Erythroblast (primary cell): ENCODE data around the gene TAGLN2.
A peak's percentile ranks its signal among the peaks of the same experiment; 100 is the strongest.

Source experiments
- DNase-seq, 2 experiments: peaks; one replicate each; lab custom pipeline; 2025; lab: John Stamatoyannopoulos, UW
- GATA1 ChIP-seq: IDR thresholded peaks from 2 replicates; pipeline ENCODE4 v1.6.1; 2011; ENCODE audit warnings: low read depth, mild to moderate bottlenecking, control low read depth, low read length, moderate library complexity
- POLR2A ChIP-seq: IDR thresholded peaks from 2 replicates; pipeline ENCODE4 v1.6.1; 2011; ENCODE audit warnings: mild to moderate bottlenecking, low read length

The TAGLN2 gene

DNA sequence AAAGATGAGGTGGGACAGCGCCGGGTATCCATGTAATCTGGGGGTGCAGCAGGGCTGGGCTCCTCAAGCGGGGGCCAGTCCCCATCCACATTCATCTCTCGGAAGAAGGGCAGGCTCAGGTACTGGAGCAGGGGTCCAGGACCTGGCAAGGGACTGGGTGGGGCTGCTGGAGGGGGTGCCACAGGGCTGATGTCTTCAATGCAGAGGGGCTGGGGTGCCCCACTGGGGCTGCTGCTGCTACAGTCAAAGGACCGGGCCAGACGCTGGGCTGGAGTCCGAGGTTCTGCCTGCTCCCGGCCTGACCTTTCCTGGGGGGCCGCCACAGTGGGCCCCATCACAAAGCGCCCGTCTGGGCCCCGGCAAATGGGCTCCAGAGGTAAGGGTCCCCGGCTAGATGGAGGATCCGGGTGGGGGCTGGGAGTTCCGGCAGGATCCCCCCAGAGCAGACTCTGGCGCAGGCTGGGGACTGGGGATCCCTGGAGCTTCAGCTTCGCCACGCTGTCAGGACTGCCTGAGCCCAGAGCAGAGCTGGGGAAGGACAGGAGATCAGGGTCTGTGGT, 3.3 kb upstream of the TAGLN2 start:
- TF ChIP-seq GATA1: no peak
- no peak for TF ChIP-seq POLR2A
- DNase-seq: no peak

DNA sequence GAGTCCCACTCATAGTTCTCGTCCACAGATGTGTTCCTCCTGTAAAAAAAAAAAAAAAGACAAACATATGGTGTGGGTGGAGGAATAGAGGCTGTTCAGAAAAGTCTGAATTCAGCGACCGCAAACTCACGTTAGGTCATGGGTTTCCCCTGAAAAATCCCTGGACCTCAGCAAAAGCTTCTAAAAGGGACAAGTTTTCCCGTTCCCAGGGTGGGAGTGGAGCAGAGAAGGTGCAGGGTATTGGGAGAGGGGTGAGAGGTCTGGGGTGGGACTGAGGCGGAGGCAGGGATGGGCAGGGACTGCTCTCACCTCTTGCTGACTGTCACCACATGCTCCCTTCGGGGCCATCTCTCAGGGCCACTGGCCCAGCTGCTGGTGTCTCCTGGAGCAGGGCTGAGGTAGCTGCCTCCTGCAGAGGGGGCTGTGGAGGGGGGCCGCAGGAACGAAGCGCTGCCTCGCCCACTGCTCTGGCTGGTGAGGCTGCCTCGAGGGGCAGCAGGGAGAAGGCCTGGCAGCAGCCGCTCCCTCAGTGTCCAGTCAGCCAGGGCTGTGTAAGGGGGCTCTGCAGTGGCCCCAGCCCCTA, 2.6 kb upstream of the TAGLN2 start:
- TF ChIP-seq POLR2A (no peak), GATA1 (no peak)
- no peak for DNase-seq

GRCh38 chr1:159927211-159927848, 2.0 kb upstream of the TAGLN2 start:
- TF ChIP-seq POLR2A: no peak
- no peak for TF ChIP-seq GATA1

DNA sequence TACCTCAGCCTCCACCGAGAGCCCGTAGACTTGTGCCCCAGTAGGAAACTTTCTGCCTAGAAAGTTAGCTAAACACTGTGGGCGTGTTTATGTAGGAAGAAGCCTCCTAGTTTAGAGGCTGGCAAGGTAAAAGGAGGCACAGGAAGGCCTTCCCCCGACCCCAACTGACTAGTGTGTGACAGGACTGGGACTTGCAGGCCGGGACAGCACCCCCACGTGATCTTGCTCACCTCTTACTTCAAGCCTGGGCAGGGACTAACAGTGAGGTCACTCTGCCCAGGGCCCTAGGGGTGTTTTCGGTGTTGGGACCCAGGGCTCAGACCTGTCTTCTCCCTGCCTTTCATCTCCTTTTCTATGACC, 392 bp upstream of the TAGLN2 start:
- no peak for TF ChIP-seq POLR2A
- no peak for TF ChIP-seq GATA1
- DNase-seq: no peak

More at GRCh38 chr1:159927211-159927848, 2.0 kb upstream of the TAGLN2 start:
- no peak for DNase-seq

GRCh38 chr1:159924025-159924790, 1.1 kb downstream of the TAGLN2 start:
- peak; percentile 89 to 93 for DNase-seq
- TF ChIP-seq GATA1: no peak
- TF ChIP-seq POLR2A: no peak

- TF ChIP-seq GATA1 (no peak), POLR2A (peak; percentile 69)
- peak; percentile 82 for DNase-seq
Observed at GRCh38 chr1:159923203-159924024, 1.9 kb downstream of the TAGLN2 start.

GRCh38 chr1:159922511-159923202, 2.6 kb downstream of the TAGLN2 start:
- no peak for TF ChIP-seq GATA1
- TF ChIP-seq POLR2A: no peak
- DNase-seq: peak; percentile 53 to 59

DNA sequence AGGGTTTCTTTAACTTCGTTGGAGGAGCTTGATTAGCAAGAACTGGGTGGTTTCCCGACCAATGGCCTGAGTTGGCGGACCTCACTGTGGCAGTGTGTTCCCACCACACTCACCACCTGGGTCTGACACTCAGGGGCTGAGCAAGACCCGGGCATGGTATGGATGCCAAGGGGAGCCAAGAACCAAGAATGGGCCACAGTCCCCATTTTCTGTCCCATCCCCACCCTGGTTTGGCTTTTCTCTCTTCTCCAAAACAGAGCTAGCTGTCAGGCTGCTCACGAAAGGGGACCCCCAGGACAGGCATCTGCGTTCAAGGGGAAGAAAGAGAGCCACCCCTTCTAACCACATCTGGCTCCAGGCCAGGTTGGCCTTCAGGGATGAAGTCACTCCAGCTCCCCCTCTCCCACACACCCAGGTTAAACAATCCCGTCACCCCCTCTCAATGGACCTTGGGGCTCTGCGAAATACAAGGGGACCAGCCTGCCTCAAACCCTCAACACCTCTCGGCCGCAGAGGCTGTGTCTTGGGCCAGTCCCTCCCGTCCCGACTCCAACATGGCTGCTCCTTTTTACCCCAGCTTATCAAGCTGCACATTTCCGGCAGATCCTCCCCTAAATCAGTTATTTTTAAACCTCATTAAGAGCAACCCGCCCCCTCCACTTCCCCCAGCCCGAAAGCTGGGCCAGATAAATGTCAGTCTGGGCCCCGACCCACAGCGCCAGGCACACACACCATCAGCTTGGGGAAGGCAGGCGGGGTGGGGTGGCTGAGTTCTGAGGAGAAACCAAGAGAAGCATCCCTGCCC, 3.4 kb downstream of the TAGLN2 start:
- TF ChIP-seq POLR2A (no peak), GATA1 (no peak)

GRCh38 chr1:159921251-159921650, 4.1 kb downstream of the TAGLN2 start:
- TF ChIP-seq POLR2A (no peak), GATA1 (no peak)
- DNase-seq: peak in 1 of 2 experiments; percentile 25

More for the DNA sequence above, 3.4 kb downstream of the TAGLN2 start:
- peak; percentile 61 to 78 for DNase-seq

DNA sequence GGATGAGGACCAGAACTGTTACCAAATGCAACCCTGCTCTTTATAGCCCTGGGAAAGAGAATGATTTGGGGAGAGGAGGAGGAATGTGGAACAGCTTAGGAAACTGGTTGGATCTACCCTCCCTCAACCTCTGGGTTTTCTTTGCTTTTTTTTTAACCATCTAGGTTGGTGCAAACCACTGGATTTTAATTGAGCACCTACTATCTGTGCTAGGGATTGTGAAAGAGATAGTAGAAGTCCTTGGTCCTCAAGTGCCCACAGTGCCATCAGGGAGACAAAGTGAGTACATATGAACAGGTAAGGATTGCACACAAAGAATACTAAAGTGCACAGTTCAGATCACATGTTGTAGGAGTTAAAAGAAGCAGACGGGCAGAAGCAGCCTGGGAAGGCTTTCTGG, 4.7 kb downstream of the TAGLN2 start:
- DNase-seq: no peak
- TF ChIP-seq GATA1 (no peak), POLR2A (no peak)

DNA sequence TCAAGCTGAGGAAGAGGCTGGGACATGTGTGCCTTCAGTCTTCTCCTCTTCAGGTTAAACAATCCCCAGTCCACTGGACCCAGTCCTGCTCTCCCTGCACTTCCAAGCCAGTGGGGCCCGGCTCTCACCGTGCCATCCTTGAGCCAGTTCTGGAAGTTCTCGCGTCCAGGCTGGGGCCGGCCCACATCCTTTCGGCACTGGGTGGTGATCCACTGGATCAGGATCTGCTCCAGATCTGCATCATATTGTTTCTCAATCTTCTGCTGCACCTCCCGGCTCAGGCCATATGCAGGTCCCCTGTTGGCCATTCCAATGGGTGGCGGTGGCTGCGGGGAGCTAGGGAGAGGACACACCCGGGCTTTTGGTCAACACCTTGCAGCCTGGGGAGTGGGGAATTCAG, 5.1 kb downstream of the TAGLN2 start:
- TF ChIP-seq GATA1 (no peak), POLR2A (no peak)
- DNase-seq: no peak
